DND-41 (cell line): Measurements from ENCODE around the gene ADAM10.

Source experiments
- EZH2 ChIP-seq: IDR thresholded peaks from 3 replicates; pipeline ENCODE4 v1.6.1; 2012; ENCODE audit warnings: borderline replicate concordance, low read depth, mild to moderate bottlenecking, moderate library complexity, low read length, inconsistent platforms; ENCODE audit not compliant: severe bottlenecking
- TF ChIP-seq, protein P1 (sequence below): IDR thresholded peaks from 2 replicates; pipeline ENCODE4 v1.5.1; 2012; ENCODE audit warnings: borderline replicate concordance, low read length, moderate library complexity, mild to moderate bottlenecking; ENCODE audit not compliant: poor library complexity, severe bottlenecking; ENCODE audit errors: extremely low read depth

DNA sequence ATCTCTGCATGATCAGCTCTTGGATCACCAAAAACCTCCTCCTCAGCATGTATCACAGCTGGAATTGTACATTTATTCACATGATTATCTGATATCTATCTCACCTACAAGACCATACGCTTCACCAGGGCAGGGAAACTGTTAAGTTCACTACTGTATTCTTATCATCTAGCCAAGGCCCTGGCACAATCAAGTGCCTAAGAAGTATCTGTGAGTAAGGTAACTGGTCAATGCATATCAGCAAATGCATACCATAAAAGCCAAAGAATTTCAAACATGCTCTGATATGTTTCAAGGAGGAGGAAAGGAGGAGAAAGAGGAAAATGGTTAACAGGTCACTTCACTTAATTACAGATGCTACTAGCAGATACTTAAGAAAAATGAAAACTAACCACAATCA is 159.3 kb downstream of the ADAM10 start:
- TF ChIP-seq, protein P1, sequence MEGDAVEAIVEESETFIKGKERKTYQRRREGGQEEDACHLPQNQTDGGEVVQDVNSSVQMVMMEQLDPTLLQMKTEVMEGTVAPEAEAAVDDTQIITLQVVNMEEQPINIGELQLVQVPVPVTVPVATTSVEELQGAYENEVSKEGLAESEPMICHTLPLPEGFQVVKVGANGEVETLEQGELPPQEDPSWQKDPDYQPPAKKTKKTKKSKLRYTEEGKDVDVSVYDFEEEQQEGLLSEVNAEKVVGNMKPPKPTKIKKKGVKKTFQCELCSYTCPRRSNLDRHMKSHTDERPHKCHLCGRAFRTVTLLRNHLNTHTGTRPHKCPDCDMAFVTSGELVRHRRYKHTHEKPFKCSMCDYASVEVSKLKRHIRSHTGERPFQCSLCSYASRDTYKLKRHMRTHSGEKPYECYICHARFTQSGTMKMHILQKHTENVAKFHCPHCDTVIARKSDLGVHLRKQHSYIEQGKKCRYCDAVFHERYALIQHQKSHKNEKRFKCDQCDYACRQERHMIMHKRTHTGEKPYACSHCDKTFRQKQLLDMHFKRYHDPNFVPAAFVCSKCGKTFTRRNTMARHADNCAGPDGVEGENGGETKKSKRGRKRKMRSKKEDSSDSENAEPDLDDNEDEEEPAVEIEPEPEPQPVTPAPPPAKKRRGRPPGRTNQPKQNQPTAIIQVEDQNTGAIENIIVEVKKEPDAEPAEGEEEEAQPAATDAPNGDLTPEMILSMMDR: no peak
- TF ChIP-seq EZH2: no peak
